ENCODE measurements around the gene SLC13A3. TPM values are rescaled to one million over a fixed set of nuclear protein-coding genes. Genes with fewer than 3 reads are reported as not detected.

Gene SLC13A3
- total RNA-seq, 4 donors from 2014 or later = 0.20 to 2.8 (median 1.1) TPM

GRCh38 chr20:46674253-46675083 lies 23.2 kb upstream of the SLC13A3 start:
- no peaks in the 10 kb centered on the region for H3K4me1 ChIP-seq
- no peak for DNase-seq
- H3K36me3 ChIP-seq = no peaks in the 10 kb centered on the region
- TF ChIP-seq CTCF (IDR thresholded peaks at IDR 0.05 in 4 of 5, conservative IDR thresholded peaks at IDR 0.05 in 1 of 5) (no peak), POLR2A (IDR thresholded peaks at IDR 0.05) (no peak)
- H3K27me3 ChIP-seq = no peaks in the 10 kb centered on the region
- ATAC-seq = no peak
- no peak overlapping the region for H3K27ac ChIP-seq
- H3K4me3 ChIP-seq = no peak overlapping the region
- intact Hi-C loops (cut with DNase I; ENCODE audit: low total_unique reads) (no loop called here), in situ Hi-C loops (cut with MboI; ENCODE audit: low sequenced_read_pairs in 4 of 4) (no loop called here)
- peaks cover 0 to 6% (median 0%) of the 10 kb centered on the region in 3 donors for H3K9me3 ChIP-seq

- Histone ChIP-seq H3K4me3 (no peak overlapping the region), H3K36me3 (no peaks in the 10 kb centered on the region), H3K27me3 (no peaks in the 10 kb centered on the region), H3K27ac (no peak overlapping the region), H3K4me1 (no peaks in the 10 kb centered on the region), H3K9me3 (peaks cover 0 to 6% (median 0%) of the 10 kb centered on the region in 3 donors)
- no peak for DNase-seq
- in situ Hi-C loops (cut with MboI; ENCODE audit: low sequenced_read_pairs in 4 of 4) (no loop called here), intact Hi-C loops (cut with DNase I; ENCODE audit: low total_unique reads) (no loop called here)
- no peak for ATAC-seq
- TF ChIP-seq CTCF (IDR thresholded peaks at IDR 0.05 in 4 of 5, conservative IDR thresholded peaks at IDR 0.05 in 1 of 5) (no peak), POLR2A (IDR thresholded peaks at IDR 0.05) (no peak)
These were observed 22.4 kb upstream of the SLC13A3 start for GRCh38 chr20:46673394-46674252.

GRCh38 chr20:46672543-46673148 lies 21.4 kb upstream of the SLC13A3 start:
- Histone ChIP-seq H3K4me1 (no peaks in the 10 kb centered on the region), H3K27ac (no peak overlapping the region), H3K36me3 (no peaks in the 10 kb centered on the region), H3K9me3 (peaks cover 0 to 6% (median 0%) of the 10 kb centered on the region in 3 donors), H3K27me3 (no peaks in the 10 kb centered on the region), H3K4me3 (no peak overlapping the region)
- no peak for DNase-seq
- in situ Hi-C loops (cut with MboI; ENCODE audit: low sequenced_read_pairs in 4 of 4) (no loop called here), intact Hi-C loops (cut with DNase I; ENCODE audit: low total_unique reads) (no loop called here)
- no peak for ATAC-seq
- TF ChIP-seq POLR2A (IDR thresholded peaks at IDR 0.05) (no peak), CTCF (IDR thresholded peaks at IDR 0.05 in 4 of 5, conservative IDR thresholded peaks at IDR 0.05 in 1 of 5) (no peak)

- no peak for ATAC-seq
- no peak for DNase-seq
- Histone ChIP-seq H3K9me3 (peaks cover 0 to 6% (median 0%) of the 10 kb centered on the region in 3 donors), H3K27ac (no peak overlapping the region), H3K27me3 (no peaks in the 10 kb centered on the region), H3K36me3 (no peaks in the 10 kb centered on the region), H3K4me1 (no peaks in the 10 kb centered on the region), H3K4me3 (no peak overlapping the region)
- in situ Hi-C loops (cut with MboI; ENCODE audit: low sequenced_read_pairs in 4 of 4) (no loop called here), intact Hi-C loops (cut with DNase I; ENCODE audit: low total_unique reads) (no loop called here)
- TF ChIP-seq POLR2A (IDR thresholded peaks at IDR 0.05) (no peak), CTCF (IDR thresholded peaks at IDR 0.05 in 4 of 5, conservative IDR thresholded peaks at IDR 0.05 in 1 of 5) (no peak)
These were observed 20.7 kb upstream of the SLC13A3 start for GRCh38 chr20:46671866-46672542.

Data from gastrocnemius medialis (tissue), 4 donors.